ENCODE data around the gene RTF2. TPM values are rescaled to one million over a fixed set of nuclear protein-coding genes. Genes with fewer than 3 reads are reported as not detected.

The RTF2 gene
- polyA plus RNA-seq, 2 of the 4 experiments (the other 2 are of a cell fraction), result 102 to 115 TPM

GRCh38 chr20:56483970-56484369 is 15.5 kb downstream of the RTF2 start:
- CTCF ChIA-PET, result interaction anchor here (1.5 kb wide), 1 partner anchor 10 kb away, joined by 7 read pairs; no protein-coding TSS in a partner anchor
- FAIRE-seq, result no peak
- no peak overlapping the region for H3K4me2 ChIP-seq
- WGBS (ENCODE audit: missing lambda C conversion rate), result 91% methylated on average over 7 of the region's 7 CpGs
- no peaks in the 10 kb centered on the region for H3K9me3 ChIP-seq
- no peak for ATAC-seq
- POLR2A ChIA-PET, result no interaction called here
- H3K4me1 ChIP-seq, result no peaks in the 10 kb centered on the region
- TF ChIP-seq ZFP36 (IDR thresholded peaks at IDR 0.05; ENCODE audit: borderline replicate concordance, partially characterized antibody) (no peak), HOXB13 (CRISPR knock-in tag; IDR thresholded peaks at IDR 0.05; ENCODE audit: low read depth) (no peak), ESRRA (IDR thresholded peaks at IDR 0.05; ENCODE audit: borderline replicate concordance, low read length) (no peak), MYC (IDR thresholded peaks at IDR 0.05; ENCODE audit: borderline replicate concordance, low read length) (no peak), BHLHE40 (IDR thresholded peaks at IDR 0.05; ENCODE audit: low read depth, low read length) (no peak)
- no peak for DNase-seq (ENCODE audit: low read depth in 1 of 2, low spot score in 1 of 2)
- H3K27ac ChIP-seq, result no peak overlapping the region
- no peak overlapping the region for H3K4me3 ChIP-seq

- no peaks in the 10 kb centered on the region for H3K9me3 ChIP-seq
- no peak overlapping the region for H3K27ac ChIP-seq
- no peak for FAIRE-seq
- no peak for ATAC-seq
- no peak overlapping the region for H3K4me2 ChIP-seq
- ChIA-PET POLR2A (no interaction called here), CTCF (no interaction called here)
- TF ChIP-seq HOXA7 (CRISPR knock-in tag; IDR thresholded peaks at IDR 0.05) (no peak), EP300 (IDR thresholded peaks at IDR 0.05) (no peak), RNF2 (IDR thresholded peaks at IDR 0.05; ENCODE audit: borderline replicate concordance, low read depth) (no peak), EHF (CRISPR knock-in tag; IDR thresholded peaks at IDR 0.05) (no peak), RFX5 (IDR thresholded peaks at IDR 0.05) (no peak), NFE2L2 (conservative IDR thresholded peaks at IDR 0.05; ENCODE audit: low read length) (no peak), POLR2AphosphoS2 (conservative IDR thresholded peaks at IDR 0.05; ENCODE audit: low read length) (no peak), JUNB (IDR thresholded peaks at IDR 0.05) (no peak), E2F6 (IDR thresholded peaks at IDR 0.05; ENCODE audit: borderline replicate concordance, low read depth) (no peak), BCL3 (IDR thresholded peaks at IDR 0.05) (no peak), KDM1A (IDR thresholded peaks at IDR 0.05; ENCODE audit: low read depth) (no peak), KDM5A (IDR thresholded peaks at IDR 0.05) (no peak), MAZ (IDR thresholded peaks at IDR 0.05; ENCODE audit: borderline replicate concordance, low read depth, low read length) (no peak), ESRRA (IDR thresholded peaks at IDR 0.05; ENCODE audit: borderline replicate concordance, low read length) (no peak), TP53 (CRISPR knock-in tag; IDR thresholded peaks at IDR 0.05) (no peak)
- TF ChIP-seq, protein P1, sequence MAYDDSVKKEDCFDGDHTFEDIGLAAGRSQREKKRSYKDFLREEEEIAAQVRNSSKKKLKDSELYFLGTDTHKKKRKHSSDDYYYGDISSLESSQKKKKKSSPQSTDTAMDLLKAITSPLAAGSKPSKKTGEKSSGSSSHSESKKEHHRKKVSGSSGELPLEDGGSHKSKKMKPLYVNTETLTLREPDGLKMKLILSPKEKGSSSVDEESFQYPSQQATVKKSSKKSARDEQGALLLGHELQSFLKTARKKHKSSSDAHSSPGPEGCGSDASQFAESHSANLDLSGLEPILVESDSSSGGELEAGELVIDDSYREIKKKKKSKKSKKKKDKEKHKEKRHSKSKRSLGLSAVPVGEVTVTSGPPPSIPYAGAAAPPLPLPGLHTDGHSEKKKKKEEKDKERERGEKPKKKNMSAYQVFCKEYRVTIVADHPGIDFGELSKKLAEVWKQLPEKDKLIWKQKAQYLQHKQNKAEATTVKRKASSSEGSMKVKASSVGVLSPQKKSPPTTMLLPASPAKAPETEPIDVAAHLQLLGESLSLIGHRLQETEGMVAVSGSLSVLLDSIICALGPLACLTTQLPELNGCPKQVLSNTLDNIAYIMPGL (CRISPR knock-in tag; IDR thresholded peaks at IDR 0.05; ENCODE audit: borderline replicate concordance), result no peak
- no peak for DNase-seq (ENCODE audit: low read depth in 1 of 2, low spot score in 1 of 2)
- 81% methylated on average over 11 of the region's 11 CpGs for WGBS (ENCODE audit: missing lambda C conversion rate)
- no peaks in the 10 kb centered on the region for H3K4me1 ChIP-seq
- no peak overlapping the region for H3K4me3 ChIP-seq
Observed at GRCh38 chr20:56487216-56487615, 18.8 kb downstream of the RTF2 start.

GRCh38 chr20:56488566-56488965 is 20.1 kb downstream of the RTF2 start:
- CTCF ChIA-PET, result no interaction called here
- TF ChIP-seq ZC3H11A (IDR thresholded peaks at IDR 0.05) (no peak), FOXS1 (CRISPR knock-in tag; IDR thresholded peaks at IDR 0.05) (no peak), ZNF302 (CRISPR knock-in tag; IDR thresholded peaks at IDR 0.05) (no peak), PBX3 (IDR thresholded peaks at IDR 0.05) (no peak), BHLHE40 (IDR thresholded peaks at IDR 0.05; ENCODE audit: low read depth, low read length) (no peak), POLR2AphosphoS2 (conservative IDR thresholded peaks at IDR 0.05; ENCODE audit: low read length) (no peak), ESRRA (IDR thresholded peaks at IDR 0.05; ENCODE audit: borderline replicate concordance, low read length) (no peak), ELK1 (IDR thresholded peaks at IDR 0.05; ENCODE audit: low read depth, low read length) (no peak), RAD21 (conservative IDR thresholded peaks at IDR 0.05 in 1 of 2, IDR thresholded peaks at IDR 0.05 in 1 of 2) (no peak), TFCP2L1 (CRISPR knock-in tag; IDR thresholded peaks at IDR 0.05) (no peak), CBX8 (IDR thresholded peaks at IDR 0.05) (no peak), TP53 (CRISPR knock-in tag; IDR thresholded peaks at IDR 0.05) (no peak)
- TF ChIP-seq, protein P2, sequence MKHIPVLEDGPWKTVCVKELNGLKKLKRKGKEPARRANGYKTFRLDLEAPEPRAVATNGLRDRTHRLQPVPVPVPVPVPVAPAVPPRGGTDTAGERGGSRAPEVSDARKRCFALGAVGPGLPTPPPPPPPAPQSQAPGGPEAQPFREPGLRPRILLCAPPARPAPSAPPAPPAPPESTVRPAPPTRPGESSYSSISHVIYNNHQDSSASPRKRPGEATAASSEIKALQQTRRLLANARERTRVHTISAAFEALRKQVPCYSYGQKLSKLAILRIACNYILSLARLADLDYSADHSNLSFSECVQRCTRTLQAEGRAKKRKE (CRISPR knock-in tag; IDR thresholded peaks at IDR 0.05; ENCODE audit: low read depth), result no peak

More at GRCh38 chr20:56488566-56488965, 20.1 kb downstream of the RTF2 start:
- H3K27ac ChIP-seq, result no peak overlapping the region
- ATAC-seq (no peak), DNase-seq (ENCODE audit: low read depth in 1 of 2, low spot score in 1 of 2) (no peak), FAIRE-seq (no peak)
- H3K4me2 ChIP-seq, result no peak overlapping the region
- POLR2A ChIA-PET, result no interaction called here
- no peak overlapping the region for H3K4me3 ChIP-seq
- H3K9me3 ChIP-seq, result no peaks in the 10 kb centered on the region
- no peaks in the 10 kb centered on the region for H3K4me1 ChIP-seq
- 90% methylated on average over 5 of the region's 5 CpGs for WGBS (ENCODE audit: missing lambda C conversion rate)

Measured in A549 (cell line).